Stimulated activated CD4-positive, alpha-beta T cell treated with anti-CD3 and anti-CD28 coated beads, Interleukin-1b, Interleukin-23, amount 100 ng/mL, for 24 hours (primary cell): Measurements from ENCODE around the gene SIPA1L3.
A peak's percentile ranks its signal among the peaks of the same experiment; 100 is the strongest.

ENCODE experiments used
- DNase-seq, 4 experiments: peaks; one replicate each; pipeline ENCODE4 v3.0.0-alpha.2; 2020; ENCODE audit warnings: low read depth in 4 of 4, low spot score in 1 of 4

SIPA1L3 gene

GRCh38 chr19:37995346-37995745 lies 88.3 kb downstream of the SIPA1L3 start:
- DNase-seq: no peak

- DNase-seq: peak in 2 of 4 experiments; percentile 4 to 5
Measured at GRCh38 chr19:37997911-37998344, 90.9 kb downstream of the SIPA1L3 start.

GRCh38 chr19:37998801-37999308 lies 91.8 kb downstream of the SIPA1L3 start:
- no peak for DNase-seq

- no peak for DNase-seq
Measured at GRCh38 chr19:37999309-38000213, 92.6 kb downstream of the SIPA1L3 start.

GRCh38 chr19:38001158-38001781 lies 94.3 kb downstream of the SIPA1L3 start:
- DNase-seq: no peak

GRCh38 chr19:38003438-38004185 lies 96.6 kb downstream of the SIPA1L3 start:
- peak in 1 of 4 experiments; percentile 5 for DNase-seq

- no peak for DNase-seq
Measured at GRCh38 chr19:38004186-38004520, 97.1 kb downstream of the SIPA1L3 start.

- DNase-seq: no peak
Measured at GRCh38 chr19:38004521-38005223, 97.7 kb downstream of the SIPA1L3 start.

GRCh38 chr19:38005224-38005614 lies 98.2 kb downstream of the SIPA1L3 start:
- no peak for DNase-seq

- DNase-seq: no peak
Measured at GRCh38 chr19:38006361-38007045, 99.5 kb downstream of the SIPA1L3 start.

- no peak for DNase-seq
Measured at GRCh38 chr19:38009650-38010242, 102.7 kb downstream of the SIPA1L3 start.

- DNase-seq: no peak
Measured at GRCh38 chr19:38011426-38011825, 104.4 kb downstream of the SIPA1L3 start.

- no peak for DNase-seq
Measured at GRCh38 chr19:38012290-38012689, 105.3 kb downstream of the SIPA1L3 start.

GRCh38 chr19:38012944-38013343 lies 105.9 kb downstream of the SIPA1L3 start:
- no peak for DNase-seq

- DNase-seq: no peak
Measured at GRCh38 chr19:38013913-38014580, 107.0 kb downstream of the SIPA1L3 start.

GRCh38 chr19:38015216-38015615 lies 108.2 kb downstream of the SIPA1L3 start:
- no peak for DNase-seq

GRCh38 chr19:38015761-38016160 lies 108.8 kb downstream of the SIPA1L3 start:
- no peak for DNase-seq

GRCh38 chr19:38017401-38018151 lies 110.6 kb downstream of the SIPA1L3 start:
- DNase-seq: no peak
